MM.1S (cell line): ENCODE measurements around the gene IFNL3.

Source experiments
- EZH2 ChIP-seq: fragments of 300-600 bp; sonication (generic); optimal IDR thresholded peaks from 2 replicates; pipeline ENCODE3; 2017; ENCODE audit warnings: low read depth, mild to moderate bottlenecking, antibody characterized with exemption, low read length, mixed read lengths
- EZH2phosphoT487 ChIP-seq: fragments of 300-600 bp; sonication (generic); IDR thresholded peaks from 2 replicates; pipeline ENCODE4 v1.6.1; 2018; ENCODE audit warnings: antibody characterized with exemption, low read length
- TF ChIP-seq, protein P1 (sequence below): fragments of 300-600 bp; sonication (generic); IDR thresholded peaks from 2 replicates; pipeline ENCODE4 v1.5.1; 2016; ENCODE audit warnings: antibody characterized with exemption, low read length, mixed read lengths

DNA sequence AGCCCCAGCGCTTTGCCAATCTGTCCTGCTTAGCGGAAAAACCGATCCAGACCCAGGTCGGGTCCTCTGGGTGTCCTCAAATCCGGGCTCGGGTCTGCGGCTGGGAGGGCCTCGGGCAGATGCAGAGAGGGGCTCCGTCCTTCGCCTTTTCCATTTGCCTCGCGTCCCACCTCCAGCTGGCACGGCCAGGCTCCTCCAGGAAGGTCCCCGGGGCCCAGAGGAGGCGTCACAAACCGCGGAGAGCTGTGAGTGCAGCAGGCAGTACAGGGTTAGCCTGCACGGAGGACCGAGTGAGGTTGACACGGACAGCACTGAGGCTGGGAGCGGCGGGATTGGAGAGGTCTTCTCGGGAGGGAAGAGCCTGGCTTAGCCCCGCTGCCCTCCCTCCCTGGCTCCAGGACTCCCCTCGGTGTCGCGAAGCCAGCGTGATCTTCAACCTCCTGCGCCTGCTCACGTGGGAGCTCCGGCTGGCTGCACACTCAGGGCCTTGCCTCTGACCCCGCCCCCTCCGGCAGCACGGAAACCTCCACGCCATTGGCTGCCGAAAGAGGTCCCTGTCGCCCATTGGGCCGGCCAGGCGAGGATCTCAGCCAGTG is 20.6 kb upstream of the IFNL3 start:
- TF ChIP-seq, protein P1, sequence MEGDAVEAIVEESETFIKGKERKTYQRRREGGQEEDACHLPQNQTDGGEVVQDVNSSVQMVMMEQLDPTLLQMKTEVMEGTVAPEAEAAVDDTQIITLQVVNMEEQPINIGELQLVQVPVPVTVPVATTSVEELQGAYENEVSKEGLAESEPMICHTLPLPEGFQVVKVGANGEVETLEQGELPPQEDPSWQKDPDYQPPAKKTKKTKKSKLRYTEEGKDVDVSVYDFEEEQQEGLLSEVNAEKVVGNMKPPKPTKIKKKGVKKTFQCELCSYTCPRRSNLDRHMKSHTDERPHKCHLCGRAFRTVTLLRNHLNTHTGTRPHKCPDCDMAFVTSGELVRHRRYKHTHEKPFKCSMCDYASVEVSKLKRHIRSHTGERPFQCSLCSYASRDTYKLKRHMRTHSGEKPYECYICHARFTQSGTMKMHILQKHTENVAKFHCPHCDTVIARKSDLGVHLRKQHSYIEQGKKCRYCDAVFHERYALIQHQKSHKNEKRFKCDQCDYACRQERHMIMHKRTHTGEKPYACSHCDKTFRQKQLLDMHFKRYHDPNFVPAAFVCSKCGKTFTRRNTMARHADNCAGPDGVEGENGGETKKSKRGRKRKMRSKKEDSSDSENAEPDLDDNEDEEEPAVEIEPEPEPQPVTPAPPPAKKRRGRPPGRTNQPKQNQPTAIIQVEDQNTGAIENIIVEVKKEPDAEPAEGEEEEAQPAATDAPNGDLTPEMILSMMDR: no peak
- TF ChIP-seq EZH2 (no peak), EZH2phosphoT487 (no peak)
